Hepatocyte (in vitro differentiated cells): ENCODE results near the gene TSHZ1. TPM values are rescaled to one million over a fixed set of nuclear protein-coding genes. Genes with fewer than 3 reads are reported as not detected.

ENCODE experiments used
- DNase-seq: peaks from one replicate; pipeline ENCODE4 v3.0.0-alpha.2; 2016; ENCODE audit warnings: low spot score
- H2AFZ ChIP-seq: fragments of 200-600 bp; sonication (generic); 2 replicates; pipeline ENCODE4 v1.6.0; 2016; ENCODE audit warnings: antibody characterized with exemption, mild to moderate bottlenecking
- H3K27ac ChIP-seq: fragments of 200-600 bp; sonication (generic); 2 replicates; pipeline ENCODE4 v1.5.1; 2016; ENCODE audit warnings: mild to moderate bottlenecking
- H3K27me3 ChIP-seq: fragments of 200-600 bp; sonication (generic); 2 replicates; pipeline ENCODE4 v1.6.1; 2016
- H3K36me3 ChIP-seq: fragments of 200-600 bp; sonication (generic); replicated peaks from 2 replicates; pipeline ENCODE4 v1.5.1; 2016; ENCODE audit warnings: low read depth; ENCODE audit not compliant: insufficient read depth
- H3K4me1 ChIP-seq: fragments of 200-600 bp; sonication (generic); 2 replicates; pipeline ENCODE4 v1.5.1; 2016; ENCODE audit warnings: mild to moderate bottlenecking, moderate library complexity; ENCODE audit not compliant: insufficient read depth
- H3K4me2 ChIP-seq: fragments of 200-600 bp; sonication (generic); 2 replicates; pipeline ENCODE4 v1.6.0; 2016
- H3K4me3 ChIP-seq: fragments of 200-600 bp; sonication (generic); 2 replicates; pipeline ENCODE4 v1.5.1; 2016; ENCODE audit warnings: mild to moderate bottlenecking
- H3K79me2 ChIP-seq: fragments of 200-600 bp; sonication (generic); 2 replicates; pipeline ENCODE4 v1.6.0; 2017; ENCODE audit warnings: mild to moderate bottlenecking
- H3K9me2 ChIP-seq: fragments of 200-600 bp; sonication (generic); replicated peaks from 2 replicates; pipeline ENCODE4 v1.6.0; 2017; ENCODE audit warnings: mild to moderate bottlenecking; ENCODE audit not compliant: insufficient read depth
- H3K9me3 ChIP-seq: fragments of 200-600 bp; sonication (generic); 2 replicates; pipeline ENCODE4 v1.5.1; 2016; ENCODE audit warnings: low read depth, mild to moderate bottlenecking
- H4K20me1 ChIP-seq: fragments of 200-600 bp; sonication (generic); 2 replicates; pipeline ENCODE4 v1.6.0; 2016; ENCODE audit warnings: mild to moderate bottlenecking; ENCODE audit not compliant: insufficient read depth, poor library complexity, severe bottlenecking
- EZH2 ChIP-seq: fragments of 200-600 bp; sonication (generic); IDR thresholded peaks from 2 replicates; pipeline ENCODE4 v1.6.1; 2016; ENCODE audit warnings: antibody characterized with exemption, mild to moderate bottlenecking, borderline replicate concordance
- EZH2phosphoT487 ChIP-seq: fragments of 200-600 bp; sonication (generic); IDR thresholded peaks from one replicate; pipeline ENCODE4 v1.6.1; 2018; ENCODE audit warnings: antibody characterized with exemption, mild to moderate bottlenecking, low read depth, moderate library complexity; ENCODE audit not compliant: unreplicated experiment, severe bottlenecking
- WGBS: methylation state at CpG from one replicate; pipeline ENCODE4 v1.1.6; 2016; ENCODE audit warnings: low lambda C conversion rate; ENCODE audit errors: missing lambda C conversion rate; 5-methylcytosine and 5-hydroxymethylcytosine counted together
- polyA plus RNA-seq: library from polyadenylated mRNA; unstranded; fragments of >200 nt; fragmentation: Nextera tagmentation; extraction: Ambion mirVana; gene quantifications from 2 replicates; pipeline ENCODE4 v1.2.1, GENCODE V29; 2016
- total RNA-seq: library from RNA; depleted of rRNA; stranded (reverse); fragments of >200 nt; gene quantifications from 2 replicates; pipeline ENCODE4 v1.2.3, GENCODE V29; 2014
- TF ChIP-seq, protein P1 (sequence below): fragments of 200-600 bp; sonication (generic); IDR thresholded peaks from 2 replicates; pipeline ENCODE4 v1.5.1; 2016; ENCODE audit warnings: antibody characterized with exemption, mild to moderate bottlenecking; ENCODE audit not compliant: poor library complexity

Gene TSHZ1
- total and polyA plus RNA-seq, 2 experiments from 2014 or later = 8.5 to 13.1 TPM

DNA sequence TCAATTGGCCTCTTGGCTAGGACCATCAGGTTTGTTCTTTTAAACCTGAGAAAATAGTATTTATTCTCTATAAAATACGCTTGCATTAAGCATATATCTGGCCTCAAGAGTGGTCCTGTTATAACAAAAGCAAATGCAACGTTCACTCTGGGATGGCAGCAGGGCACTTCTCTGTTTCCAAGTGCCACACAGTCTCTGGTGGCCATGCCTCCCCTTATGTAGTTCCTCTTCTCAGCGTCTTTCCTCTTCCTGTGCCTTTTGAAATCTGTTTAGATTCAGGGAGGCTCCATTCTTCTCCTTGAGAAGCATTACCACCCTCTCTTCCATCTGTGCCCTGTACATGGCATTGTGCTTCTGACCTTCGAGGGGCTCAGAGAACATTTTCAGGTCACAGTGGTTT, 51.9 kb downstream of the TSHZ1 start:
- DNase-seq = no peak
- Histone ChIP-seq H3K36me3 (no peaks in the 10 kb centered on the region), H3K9me3 (no peaks in the 10 kb centered on the region), H3K4me2 (no peak overlapping the region), H3K79me2 (peaks cover 76% of the 10 kb centered on the region), H2AFZ (no peak overlapping the region), H3K9me2 (no peaks in the 10 kb centered on the region), H4K20me1 (peaks cover 14% of the 10 kb centered on the region), H3K27ac (no peak overlapping the region), H3K27me3 (no peaks in the 10 kb centered on the region), H3K4me3 (no peak overlapping the region), H3K4me1 (no peaks in the 10 kb centered on the region)
- WGBS = 100% methylated on average over 4 of the region's 4 CpGs
- no peak for TF ChIP-seq EZH2phosphoT487
- TF ChIP-seq, protein P1, sequence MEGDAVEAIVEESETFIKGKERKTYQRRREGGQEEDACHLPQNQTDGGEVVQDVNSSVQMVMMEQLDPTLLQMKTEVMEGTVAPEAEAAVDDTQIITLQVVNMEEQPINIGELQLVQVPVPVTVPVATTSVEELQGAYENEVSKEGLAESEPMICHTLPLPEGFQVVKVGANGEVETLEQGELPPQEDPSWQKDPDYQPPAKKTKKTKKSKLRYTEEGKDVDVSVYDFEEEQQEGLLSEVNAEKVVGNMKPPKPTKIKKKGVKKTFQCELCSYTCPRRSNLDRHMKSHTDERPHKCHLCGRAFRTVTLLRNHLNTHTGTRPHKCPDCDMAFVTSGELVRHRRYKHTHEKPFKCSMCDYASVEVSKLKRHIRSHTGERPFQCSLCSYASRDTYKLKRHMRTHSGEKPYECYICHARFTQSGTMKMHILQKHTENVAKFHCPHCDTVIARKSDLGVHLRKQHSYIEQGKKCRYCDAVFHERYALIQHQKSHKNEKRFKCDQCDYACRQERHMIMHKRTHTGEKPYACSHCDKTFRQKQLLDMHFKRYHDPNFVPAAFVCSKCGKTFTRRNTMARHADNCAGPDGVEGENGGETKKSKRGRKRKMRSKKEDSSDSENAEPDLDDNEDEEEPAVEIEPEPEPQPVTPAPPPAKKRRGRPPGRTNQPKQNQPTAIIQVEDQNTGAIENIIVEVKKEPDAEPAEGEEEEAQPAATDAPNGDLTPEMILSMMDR = no peak

DNA sequence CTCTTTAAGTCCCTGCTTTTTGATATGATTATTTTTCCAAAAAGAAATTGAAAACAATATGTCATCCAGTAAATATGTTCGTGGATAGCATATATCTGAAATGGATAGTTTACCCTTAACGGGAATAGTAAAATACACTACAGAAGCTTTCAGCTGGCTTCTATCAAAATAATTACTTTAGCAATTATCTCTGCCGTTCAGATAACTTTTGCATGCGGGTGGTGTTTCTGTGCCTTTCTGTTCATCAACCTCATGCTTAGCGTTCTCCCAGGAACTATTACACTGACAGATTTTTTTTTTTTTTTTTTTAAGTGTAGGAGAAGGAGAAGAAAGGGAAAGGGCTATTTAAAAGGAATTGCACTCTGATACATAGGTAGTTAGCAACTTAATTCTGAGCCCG, 53.6 kb downstream of the TSHZ1 start:
- Histone ChIP-seq H3K27ac (no peak overlapping the region), H3K27me3 (no peaks in the 10 kb centered on the region), H3K9me3 (no peaks in the 10 kb centered on the region), H3K9me2 (no peaks in the 10 kb centered on the region), H2AFZ (no peak overlapping the region), H3K4me3 (no peak overlapping the region), H3K4me2 (peak overlapping the region; percentile 52), H4K20me1 (peaks cover 20% of the 10 kb centered on the region), H3K4me1 (no peaks in the 10 kb centered on the region), H3K36me3 (no peaks in the 10 kb centered on the region), H3K79me2 (peaks cover 74% of the 10 kb centered on the region)
- TF ChIP-seq EZH2 = no peak
- TF ChIP-seq, protein P1 = no peak
- no peak for TF ChIP-seq EZH2phosphoT487
- 50% methylated on average over 6 of the region's 6 CpGs for WGBS
- no peak for DNase-seq

DNA sequence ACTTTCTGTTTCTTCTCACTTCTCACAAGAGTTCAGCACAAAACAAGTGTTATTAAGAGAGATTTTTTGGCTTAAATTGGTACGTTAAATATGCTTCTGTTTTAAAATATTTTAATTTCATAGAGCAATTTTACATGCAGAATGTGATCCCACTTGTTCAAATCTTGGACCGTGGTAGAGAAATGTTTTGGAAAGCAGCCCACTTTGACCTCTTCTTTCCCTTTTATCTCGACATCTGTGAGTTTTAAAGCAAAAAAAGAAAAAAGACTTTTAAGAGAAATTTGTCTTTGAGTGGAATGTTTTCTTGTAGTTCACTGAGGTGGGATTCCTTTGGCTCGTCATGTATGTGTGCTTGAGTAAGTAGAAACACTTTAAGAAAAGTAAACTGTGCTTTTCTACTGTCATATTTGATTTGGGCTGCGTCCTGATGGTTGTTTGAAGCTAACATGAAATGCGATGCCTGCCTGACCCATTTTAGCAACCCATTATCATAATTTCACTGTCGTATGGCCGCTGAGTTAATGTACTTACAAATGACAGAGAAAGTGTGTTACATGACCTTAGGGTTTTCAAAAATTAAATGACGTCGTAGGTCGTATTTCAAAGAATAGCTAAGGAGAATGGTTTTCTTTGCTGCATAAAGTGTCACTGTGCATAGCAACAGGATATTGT, 54.5 kb downstream of the TSHZ1 start:
- Histone ChIP-seq H4K20me1 (peaks cover 21% of the 10 kb centered on the region), H3K9me3 (no peaks in the 10 kb centered on the region), H3K27ac (no peak overlapping the region), H3K9me2 (no peaks in the 10 kb centered on the region), H3K4me3 (no peak overlapping the region), H3K4me1 (no peaks in the 10 kb centered on the region), H3K27me3 (no peaks in the 10 kb centered on the region), H3K79me2 (peaks cover 74% of the 10 kb centered on the region), H3K36me3 (no peaks in the 10 kb centered on the region), H2AFZ (no peak overlapping the region), H3K4me2 (peak overlapping the region; percentile 52)
- no peak for DNase-seq
- TF ChIP-seq EZH2phosphoT487 (no peak), EZH2 (no peak)
- TF ChIP-seq, protein P1 = no peak
- WGBS = 51% methylated on average over 11 of the region's 11 CpGs
